MG63 (cell line): ENCODE data around the gene GPR68. TPM values are rescaled to one million over a fixed set of nuclear protein-coding genes. Genes with fewer than 3 reads are reported as not detected.

ENCODE experiments used
- DNase-seq: peaks from one replicate; pipeline ENCODE4 v3.0.0-alpha.2; 2020
- H3K27me3 ChIP-seq: fragments of 250-450 bp; sonication (Bioruptor Pico); 2 replicates; pipeline ENCODE4 v1.5.1; 2020; ENCODE audit warnings: mild to moderate bottlenecking, moderate library complexity
- H3K36me3 ChIP-seq: fragments of 250-450 bp; sonication (Bioruptor Pico); 2 replicates; pipeline ENCODE4 v1.5.1; 2020; ENCODE audit warnings: mild to moderate bottlenecking, moderate library complexity
- H3K4me3 ChIP-seq: fragments of 250-450 bp; sonication (Bioruptor Pico); 2 replicates; pipeline ENCODE4 v1.5.1; 2020; ENCODE audit warnings: mild to moderate bottlenecking, moderate library complexity
- H3K9me3 ChIP-seq: fragments of 250-450 bp; sonication (Bioruptor Pico); 2 replicates; pipeline ENCODE4 v1.5.1; 2020; ENCODE audit warnings: mild to moderate bottlenecking, moderate library complexity
- total RNA-seq: library from RNA; depleted of rRNA; stranded (reverse); fragments of >200 nt; shearing (Covaris generic); gene quantifications from 2 replicates; pipeline ENCODE4 v1.2.3, GENCODE V29; 2014; ENCODE audit warnings: low replicate concordance; rRNA removed

GPR68 gene
- 2.0 and 3.9 TPM in 2 replicates for total RNA-seq

GRCh38 chr14:91244501-91244901 is at the start of gene GPR68:
Gene GPR68 (minus strand): TSS chr14:91244704. CDS start chr14:91235050, 9,654 bp downstream.
- peak; percentile 80 for DNase-seq
- Histone ChIP-seq H3K9me3 (no peaks in the 10 kb centered on the region), H3K36me3 (no peaks in the 10 kb centered on the region), H3K27me3 (no peaks in the 10 kb centered on the region), H3K4me3 (peak within 1 kb of the TSS; percentile 27)

- H3K9me3 ChIP-seq = no peaks in the 10 kb centered on the region
- DNase-seq = no peak
- no peaks in the 10 kb centered on the region for H3K27me3 ChIP-seq
- no peaks in the 10 kb centered on the region; the same call in 1 of the 2 replicates for H3K36me3 ChIP-seq
- no peak overlapping the region for H3K4me3 ChIP-seq
Observed at GRCh38 chr14:91294153-91294552, 49.6 kb upstream of the GPR68 start.

- H3K27me3 ChIP-seq = no peaks in the 10 kb centered on the region
- no peak for DNase-seq
- no peak overlapping the region for H3K4me3 ChIP-seq
- H3K36me3 ChIP-seq = no peaks in the 10 kb centered on the region; the same call in 1 of the 2 replicates
- H3K9me3 ChIP-seq = no peaks in the 10 kb centered on the region
Observed at GRCh38 chr14:91293281-91293680, 48.8 kb upstream of the GPR68 start.

- H3K9me3 ChIP-seq = no peaks in the 10 kb centered on the region
- no peaks in the 10 kb centered on the region; the same call in 1 of the 2 replicates for H3K36me3 ChIP-seq
- H3K27me3 ChIP-seq = no peaks in the 10 kb centered on the region
- no peak for DNase-seq
- no peak overlapping the region for H3K4me3 ChIP-seq
Observed at GRCh38 chr14:91292491-91292890, 48.0 kb upstream of the GPR68 start.

DNA sequence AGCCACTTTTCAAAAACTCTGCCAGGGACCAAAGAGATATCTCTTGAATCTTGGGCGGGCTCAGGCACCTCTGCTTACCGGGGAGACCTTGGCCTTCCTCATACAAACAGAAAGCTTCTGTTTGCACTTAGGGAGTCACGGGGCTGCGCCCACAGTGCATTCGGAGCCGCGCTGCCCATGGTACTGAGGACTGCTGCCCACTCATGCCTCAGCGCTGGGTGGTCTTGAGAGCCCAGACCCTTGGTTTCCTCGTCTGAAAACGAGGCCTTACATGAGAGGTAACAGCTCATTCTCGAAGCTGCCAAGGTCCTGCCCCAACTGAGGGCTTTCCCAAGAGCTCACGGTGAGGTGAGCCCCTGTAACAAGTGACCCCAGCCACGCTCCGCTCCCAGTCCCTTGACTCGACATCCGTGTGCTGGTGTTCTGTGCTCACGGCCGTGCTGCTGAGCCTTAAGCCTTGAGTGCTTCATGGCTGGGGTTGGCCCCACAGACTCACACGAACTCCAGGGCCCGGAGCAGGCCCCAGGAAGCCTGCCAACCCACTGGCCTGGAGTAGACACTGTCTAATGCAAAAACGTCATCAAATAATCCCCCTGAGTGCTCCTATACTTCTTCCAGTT is 47.4 kb upstream of the GPR68 start:
- H3K4me3 ChIP-seq = no peak overlapping the region
- no peak for DNase-seq
- no peaks in the 10 kb centered on the region for H3K27me3 ChIP-seq
- H3K9me3 ChIP-seq = no peaks in the 10 kb centered on the region
- H3K36me3 ChIP-seq = no peaks in the 10 kb centered on the region; the same call in 1 of the 2 replicates

DNA sequence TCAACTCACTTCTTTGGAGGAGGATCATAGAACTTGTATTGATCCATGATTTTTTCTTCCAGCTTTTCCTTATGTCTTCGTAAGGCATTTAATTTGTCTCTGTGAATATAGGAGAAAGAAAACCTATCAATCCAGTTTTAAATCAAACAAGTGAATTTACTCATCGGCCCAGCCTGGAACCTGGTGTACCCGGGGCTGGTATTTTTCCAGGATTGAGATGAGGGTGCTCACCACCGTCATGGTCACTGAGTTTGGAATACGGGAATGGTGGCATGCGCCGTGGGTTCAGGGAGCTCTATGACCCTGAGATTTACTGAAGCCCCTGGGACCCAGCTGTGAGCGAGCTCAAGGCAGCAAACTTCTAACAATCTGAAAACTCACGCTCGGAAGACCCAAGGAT is 46.5 kb upstream of the GPR68 start:
- no peaks in the 10 kb centered on the region for H3K27me3 ChIP-seq
- no peak overlapping the region for H3K4me3 ChIP-seq
- no peak for DNase-seq
- H3K9me3 ChIP-seq = no peaks in the 10 kb centered on the region
- H3K36me3 ChIP-seq = no peaks in the 10 kb centered on the region

GRCh38 chr14:91289464-91289863 is 45.0 kb upstream of the GPR68 start:
- Histone ChIP-seq H3K4me3 (no peak overlapping the region), H3K27me3 (no peaks in the 10 kb centered on the region), H3K36me3 (no peaks in the 10 kb centered on the region; the same call in 1 of the 2 replicates), H3K9me3 (no peaks in the 10 kb centered on the region)
- no peak for DNase-seq

DNA sequence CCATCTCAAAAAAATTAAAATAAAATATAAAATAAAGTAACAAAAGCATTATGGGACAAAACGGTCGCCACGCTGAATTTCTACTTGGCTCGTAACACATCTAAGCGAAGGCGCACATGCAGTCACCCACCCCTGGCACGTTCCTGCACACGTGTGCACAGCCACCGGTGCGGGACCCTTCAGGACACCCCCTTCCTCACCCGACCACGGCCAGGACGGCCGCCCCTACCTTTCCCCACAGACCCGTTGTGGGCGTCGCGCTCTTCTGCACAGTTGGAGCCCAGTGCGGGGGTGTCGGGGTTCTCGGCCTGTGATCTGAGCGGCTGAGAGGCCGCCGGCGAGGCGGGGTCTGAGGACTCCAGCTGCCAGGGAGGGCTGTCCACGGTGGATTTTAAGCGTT is 44.4 kb upstream of the GPR68 start:
- no peak for DNase-seq
- no peaks in the 10 kb centered on the region for H3K27me3 ChIP-seq
- no peak overlapping the region for H3K4me3 ChIP-seq
- no peaks in the 10 kb centered on the region; the same call in 1 of the 2 replicates for H3K36me3 ChIP-seq
- H3K9me3 ChIP-seq = no peaks in the 10 kb centered on the region

DNA sequence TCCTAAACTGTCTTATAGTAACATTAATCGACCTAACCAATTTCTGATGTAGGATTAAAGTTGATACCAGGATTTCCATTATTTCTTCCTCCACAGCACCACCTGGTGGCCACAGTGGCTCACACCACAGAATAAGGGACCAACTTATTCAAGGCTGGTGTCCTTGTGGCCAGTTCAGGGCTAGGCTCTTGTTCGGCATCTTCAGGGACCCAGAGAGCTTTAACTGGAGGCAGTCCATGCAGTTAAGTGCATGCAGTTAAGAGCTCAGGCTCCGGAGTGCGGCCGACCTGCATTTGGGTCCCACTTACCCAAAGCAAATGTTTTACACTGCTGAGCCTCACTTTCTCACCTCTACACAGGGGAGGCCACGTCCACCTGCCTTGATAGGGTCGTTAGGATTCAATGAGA is 42.0 kb upstream of the GPR68 start:
- H3K4me3 ChIP-seq = no peak overlapping the region
- DNase-seq = peak; percentile 35
- H3K9me3 ChIP-seq = no peaks in the 10 kb centered on the region
- no peaks in the 10 kb centered on the region; the same call in 1 of the 2 replicates for H3K36me3 ChIP-seq
- H3K27me3 ChIP-seq = no peaks in the 10 kb centered on the region

DNA sequence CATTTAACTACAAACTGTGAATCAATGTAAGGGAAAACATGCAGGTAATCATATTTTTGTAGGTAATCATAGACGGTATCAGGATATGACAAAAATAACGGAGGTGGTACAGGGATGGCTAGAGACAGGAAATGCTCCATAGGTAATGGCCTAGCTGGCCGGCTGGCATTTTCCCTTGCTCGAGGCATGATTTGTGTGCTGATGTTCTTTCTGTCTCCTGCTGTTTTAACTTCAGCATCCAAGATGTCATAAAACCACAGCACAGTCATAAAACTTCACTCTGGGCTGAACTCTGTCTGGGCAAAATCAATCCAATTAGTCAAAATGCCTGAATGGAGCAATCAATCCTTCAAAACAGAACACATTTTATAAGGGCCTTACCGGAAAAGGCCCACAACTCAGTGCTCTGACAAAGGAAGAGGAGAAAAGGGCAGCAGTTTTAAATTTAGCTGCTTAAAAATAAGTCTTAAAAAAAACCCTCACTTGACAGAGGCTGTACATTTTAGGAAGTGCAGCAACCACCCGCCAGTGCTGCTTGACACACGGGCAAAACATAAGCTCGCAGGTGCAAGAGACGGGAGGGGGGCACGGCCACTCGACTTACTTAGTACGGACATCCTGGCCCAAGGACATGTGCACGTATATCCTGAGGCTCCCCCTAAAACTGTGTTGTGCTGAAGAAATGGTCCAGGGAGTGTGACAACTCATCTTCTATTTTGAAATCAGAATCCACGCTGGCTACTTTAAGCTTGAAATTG is 40.5 kb upstream of the GPR68 start:
- H3K27me3 ChIP-seq = no peaks in the 10 kb centered on the region
- no peaks in the 10 kb centered on the region; the same call in 1 of the 2 replicates for H3K36me3 ChIP-seq
- H3K4me3 ChIP-seq = no peak overlapping the region
- no peak for DNase-seq
- no peaks in the 10 kb centered on the region for H3K9me3 ChIP-seq

DNA sequence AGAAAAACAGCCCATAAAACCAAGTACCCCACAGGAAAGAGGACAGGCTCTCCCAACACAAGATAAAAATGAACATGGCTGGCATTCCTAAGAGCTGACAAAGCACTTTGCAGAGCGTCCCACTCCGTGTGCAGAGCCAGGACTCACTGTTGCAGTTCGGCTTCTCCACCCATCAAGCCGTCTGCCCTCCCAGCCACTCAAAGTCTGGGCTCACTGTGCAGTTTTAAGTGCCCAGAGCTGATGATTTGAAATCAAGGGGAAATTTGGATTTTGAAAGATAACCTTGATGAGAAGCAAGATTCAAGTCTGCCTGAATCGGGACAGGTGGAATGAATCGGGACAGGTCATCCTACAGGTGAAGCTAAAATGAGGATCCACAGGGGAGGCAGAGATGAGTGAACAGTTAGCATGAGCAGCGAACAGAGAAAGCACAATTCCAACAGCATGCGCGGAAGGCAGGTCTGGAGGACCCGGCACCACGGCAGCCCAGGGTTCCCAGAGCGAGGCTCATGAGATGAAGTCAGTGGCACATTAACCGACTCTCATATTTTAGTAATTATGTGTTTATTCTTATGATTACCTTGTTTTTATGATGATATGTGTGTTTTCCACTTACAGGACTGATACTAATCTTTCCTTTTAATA is 39.8 kb upstream of the GPR68 start:
- peak; percentile 50 for DNase-seq
- no peaks in the 10 kb centered on the region for H3K9me3 ChIP-seq
- no peaks in the 10 kb centered on the region; the same call in 1 of the 2 replicates for H3K36me3 ChIP-seq
- H3K4me3 ChIP-seq = no peak overlapping the region
- no peaks in the 10 kb centered on the region for H3K27me3 ChIP-seq

DNA sequence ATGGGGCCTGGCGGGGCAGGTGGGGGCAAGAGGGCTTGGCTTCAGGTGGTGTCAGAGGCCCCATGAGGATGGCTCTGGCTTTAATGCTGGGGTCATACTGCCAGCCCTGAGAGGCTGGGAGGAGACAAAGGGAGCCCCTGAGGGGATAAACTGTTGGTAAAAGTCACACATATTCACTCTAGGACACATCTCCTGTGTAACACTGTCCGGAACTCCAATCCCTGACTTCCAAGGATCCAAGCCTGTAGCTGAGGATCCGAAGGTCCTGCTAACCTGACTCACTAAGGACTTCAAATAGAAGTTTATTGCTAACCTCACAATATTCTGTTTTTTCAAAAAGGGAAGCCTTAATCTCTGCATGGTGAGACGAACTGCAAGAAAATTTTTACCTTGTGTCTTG is 39.2 kb upstream of the GPR68 start:
- H3K36me3 ChIP-seq = no peaks in the 10 kb centered on the region; the same call in 1 of the 2 replicates
- H3K4me3 ChIP-seq = no peak overlapping the region
- no peaks in the 10 kb centered on the region for H3K27me3 ChIP-seq
- DNase-seq = no peak
- H3K9me3 ChIP-seq = no peaks in the 10 kb centered on the region

DNA sequence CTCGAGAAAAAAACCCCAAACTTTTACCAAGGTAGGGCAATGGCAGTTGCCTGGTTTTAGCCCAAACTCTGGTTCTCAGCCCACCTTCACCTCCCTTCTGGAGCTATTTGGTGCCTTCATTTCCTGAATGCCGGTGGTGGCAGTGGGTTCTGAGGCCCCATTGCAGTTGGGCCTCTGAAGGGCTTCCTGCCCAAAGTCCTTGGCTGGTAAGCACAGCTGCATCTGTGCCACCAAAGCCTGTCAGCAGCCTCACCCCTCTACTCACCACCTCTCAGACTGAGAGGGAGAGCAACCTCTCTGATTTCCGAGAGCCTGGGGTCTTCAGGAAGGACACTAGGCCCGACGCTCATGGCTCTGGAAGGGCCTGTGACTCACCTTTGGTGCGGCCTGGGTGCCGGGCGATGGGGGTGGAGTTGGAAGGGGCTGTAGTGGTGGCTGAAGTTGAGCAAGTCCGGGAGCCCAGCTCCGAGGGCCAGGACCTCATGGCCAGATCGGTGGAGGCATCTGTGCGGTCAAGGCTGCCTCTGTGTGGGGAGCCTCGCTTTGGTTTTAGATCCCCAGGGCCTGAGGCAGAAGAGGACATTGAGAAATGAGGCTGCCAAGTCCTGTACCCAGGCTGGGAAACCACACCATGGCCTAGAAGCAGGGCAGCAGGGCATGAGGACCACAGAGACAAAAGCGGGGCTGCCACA is 38.6 kb upstream of the GPR68 start:
- no peaks in the 10 kb centered on the region for H3K9me3 ChIP-seq
- H3K4me3 ChIP-seq = no peak overlapping the region
- no peaks in the 10 kb centered on the region; the same call in 1 of the 2 replicates for H3K36me3 ChIP-seq
- DNase-seq = no peak
- no peaks in the 10 kb centered on the region for H3K27me3 ChIP-seq

GRCh38 chr14:91281346-91281745 is 36.8 kb upstream of the GPR68 start:
- H3K4me3 ChIP-seq = no peak overlapping the region
- DNase-seq = no peak
- H3K9me3 ChIP-seq = no peaks in the 10 kb centered on the region
- H3K36me3 ChIP-seq = no peaks in the 10 kb centered on the region; the same call in 1 of the 2 replicates
- H3K27me3 ChIP-seq = no peaks in the 10 kb centered on the region

DNA sequence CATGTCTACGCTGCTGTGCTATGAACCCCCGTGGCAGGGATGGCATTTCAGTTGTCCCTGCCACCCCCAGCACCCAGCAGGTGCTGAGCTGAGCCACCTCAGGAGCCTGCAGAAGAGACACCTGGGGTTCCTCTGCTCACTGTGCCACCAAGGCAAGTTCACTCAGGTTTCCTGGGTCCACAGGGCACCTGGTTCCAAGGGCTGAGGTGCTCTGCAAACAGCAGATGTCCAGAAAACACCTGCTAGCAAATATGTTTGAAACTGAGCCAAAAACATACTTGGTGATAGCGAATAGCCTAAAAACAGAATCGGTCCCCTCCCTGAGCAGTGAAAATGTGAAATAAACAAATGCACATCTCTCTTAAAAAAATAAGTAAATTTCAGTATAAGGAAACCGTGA is 35.6 kb upstream of the GPR68 start:
- no peak for DNase-seq
- H3K4me3 ChIP-seq = no peak overlapping the region
- no peaks in the 10 kb centered on the region for H3K9me3 ChIP-seq
- no peaks in the 10 kb centered on the region for H3K36me3 ChIP-seq
- no peaks in the 10 kb centered on the region for H3K27me3 ChIP-seq

DNA sequence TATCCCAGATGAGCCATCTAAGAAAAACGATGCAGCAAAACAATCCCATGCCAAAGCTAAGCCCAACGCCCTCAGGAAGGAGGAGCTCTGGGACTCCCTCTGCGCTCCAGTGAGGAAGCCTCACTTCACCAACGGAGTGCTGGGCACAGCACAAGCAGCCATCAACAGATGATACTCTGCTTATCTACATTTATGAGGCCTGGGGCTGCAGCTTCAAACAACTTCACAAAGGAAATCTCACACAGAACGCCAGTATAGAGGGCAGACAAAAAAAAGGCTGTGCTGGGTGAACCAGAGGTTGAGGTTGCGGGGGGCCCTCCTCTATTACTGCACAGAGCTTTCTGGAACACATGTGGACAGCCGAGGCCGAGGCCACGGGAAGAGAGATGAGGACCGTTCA is 34.9 kb upstream of the GPR68 start:
- no peaks in the 10 kb centered on the region for H3K27me3 ChIP-seq
- H3K9me3 ChIP-seq = no peaks in the 10 kb centered on the region
- H3K4me3 ChIP-seq = no peak overlapping the region
- no peaks in the 10 kb centered on the region for H3K36me3 ChIP-seq
- no peak for DNase-seq

GRCh38 chr14:91278383-91278715 is 33.8 kb upstream of the GPR68 start:
- DNase-seq = no peak
- Histone ChIP-seq H3K4me3 (no peak overlapping the region), H3K36me3 (no peaks in the 10 kb centered on the region), H3K9me3 (no peaks in the 10 kb centered on the region), H3K27me3 (no peaks in the 10 kb centered on the region)
